Measurements from ENCODE around the gene CTSO. TPM values are rescaled to one million over a fixed set of nuclear protein-coding genes. Genes with fewer than 3 reads are reported as not detected.

The CTSO gene
- total and polyA plus RNA-seq, 2 donors (not counting 3 experiments of a cell fraction or from before 2014, with no cell fraction given) = 7.9 to 8.5 TPM

- H3K9me1 ChIP-seq (replicated peaks; ENCODE audit: control insufficient read depth, extremely low read depth, insufficient read depth, low read length) = no peaks in the 10 kb centered on the region
- no peak overlapping the region for H3K4me2 ChIP-seq (ENCODE audit: insufficient read depth, low read length)
Measured at GRCh38 chr4:155907556-155907955, 46.1 kb downstream of the CTSO start.

More at GRCh38 chr4:155907556-155907955, 46.1 kb downstream of the CTSO start:
- no peaks in the 10 kb centered on the region for H3K79me2 ChIP-seq (ENCODE audit: control insufficient read depth, insufficient read depth, low read length)
- POLR2A ChIA-PET = no interaction called here
- no peaks in the 10 kb centered on the region for H3K4me1 ChIP-seq (ENCODE audit: control insufficient read depth, extremely low read depth, insufficient read depth, low read length)
- no peaks in the 10 kb centered on the region for H3K27me3 ChIP-seq (ENCODE audit: control insufficient read depth in 2 of 2, insufficient read depth in 2 of 2, low read length in 2 of 2)
- no peaks in the 10 kb centered on the region for H3K36me3 ChIP-seq (ENCODE audit: control insufficient read depth in 2 of 2, extremely low read depth in 1 of 2, insufficient read depth in 2 of 2, low read length in 2 of 2)
- H3K9ac ChIP-seq (replicated peaks; ENCODE audit: extremely low read depth, insufficient read depth, low read length) = no peak overlapping the region
- no peaks in the 10 kb centered on the region for H4K20me1 ChIP-seq (replicated peaks; ENCODE audit: control insufficient read depth, extremely low read depth, insufficient read depth, low read length)
- DNase-seq (ENCODE audit: low read depth, low spot score) (no peak), FAIRE-seq (no peak)
- CTCF ChIA-PET = no interaction called here
- H2AFZ ChIP-seq (ENCODE audit: low read depth, low read length) = no peak overlapping the region
- no peak overlapping the region for H3K4me3 ChIP-seq (replicated peaks in 1 of 3; ENCODE audit: insufficient read depth in 1 of 3, low read depth in 1 of 3, low read length in 3 of 3)
- H3K9me3 ChIP-seq (replicated peaks; ENCODE audit: control insufficient read depth, insufficient read depth, low read length) = no peaks in the 10 kb centered on the region
- no peak overlapping the region for H3K27ac ChIP-seq (ENCODE audit: insufficient read depth, low read depth, low read length)
- no peak for TF ChIP-seq GATA2 (IDR thresholded peaks at IDR 0.05; ENCODE audit: insufficient read depth, insufficient read length, low read depth, low read length)
- no peak for TF ChIP-seq FOS (IDR thresholded peaks at IDR 0.05; ENCODE audit: borderline replicate concordance, insufficient read depth, low read length)
- TF ChIP-seq, protein P1, sequence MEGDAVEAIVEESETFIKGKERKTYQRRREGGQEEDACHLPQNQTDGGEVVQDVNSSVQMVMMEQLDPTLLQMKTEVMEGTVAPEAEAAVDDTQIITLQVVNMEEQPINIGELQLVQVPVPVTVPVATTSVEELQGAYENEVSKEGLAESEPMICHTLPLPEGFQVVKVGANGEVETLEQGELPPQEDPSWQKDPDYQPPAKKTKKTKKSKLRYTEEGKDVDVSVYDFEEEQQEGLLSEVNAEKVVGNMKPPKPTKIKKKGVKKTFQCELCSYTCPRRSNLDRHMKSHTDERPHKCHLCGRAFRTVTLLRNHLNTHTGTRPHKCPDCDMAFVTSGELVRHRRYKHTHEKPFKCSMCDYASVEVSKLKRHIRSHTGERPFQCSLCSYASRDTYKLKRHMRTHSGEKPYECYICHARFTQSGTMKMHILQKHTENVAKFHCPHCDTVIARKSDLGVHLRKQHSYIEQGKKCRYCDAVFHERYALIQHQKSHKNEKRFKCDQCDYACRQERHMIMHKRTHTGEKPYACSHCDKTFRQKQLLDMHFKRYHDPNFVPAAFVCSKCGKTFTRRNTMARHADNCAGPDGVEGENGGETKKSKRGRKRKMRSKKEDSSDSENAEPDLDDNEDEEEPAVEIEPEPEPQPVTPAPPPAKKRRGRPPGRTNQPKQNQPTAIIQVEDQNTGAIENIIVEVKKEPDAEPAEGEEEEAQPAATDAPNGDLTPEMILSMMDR (IDR thresholded peaks at IDR 0.05; ENCODE audit: extremely low read depth in 1 of 2, insufficient read depth in 1 of 2, low read depth in 1 of 2, low read length in 2 of 2) = no peak
- no peak for TF ChIP-seq POLR2A (IDR thresholded peaks at IDR 0.05; ENCODE audit: low read depth, low read length)
- TF ChIP-seq MAX (IDR thresholded peaks at IDR 0.05; ENCODE audit: insufficient read depth, insufficient read length) = no peak
- no peak for TF ChIP-seq POLR2AphosphoS5 (IDR thresholded peaks at IDR 0.05; ENCODE audit: insufficient read depth, low read depth, low read length)
- TF ChIP-seq EZH2 (IDR thresholded peaks at IDR 0.05; ENCODE audit: borderline replicate concordance, low read depth, low read length, severe bottlenecking) = no peak
- dilution Hi-C loops (cut with MboI; ENCODE audit: extremely low pct_ligation_motif_present, low sequenced_read_pairs) (no loop called here), intact Hi-C loops (cut with micrococcal nuclease) (no loop called here)
- BruUV-seq (replicated peaks) = no TSS peak

Data from endothelial cell of umbilical vein (primary cell).